BLaER1 treated with 17β-estradiol and CSF1 and Interleukin-3, amounts not matched to agents 10 nM and 100 nM (cell line): ENCODE results near the gene ACADVL.

Experiments
- H3K27ac ChIP-seq, 11 experiments: shearing (Covaris generic); formaldehyde crosslinking; 2 replicates each; pipeline ENCODE4 v1.8.1; 2022
- H3K27me3 ChIP-seq, 11 experiments: shearing (Covaris generic); formaldehyde crosslinking; 2 replicates each; pipeline ENCODE4 v1.8.1; 2022
- H3K36me3 ChIP-seq, 11 experiments: shearing (Covaris generic); formaldehyde crosslinking; 2 replicates each; pipeline ENCODE4 v1.8.1; 2022
- H3K4me1 ChIP-seq, 10 experiments: shearing (Covaris generic); formaldehyde crosslinking; 2 replicates each; pipeline ENCODE4 v1.8.1; 2022
- H3K4me2 ChIP-seq, 11 experiments: shearing (Covaris generic); formaldehyde crosslinking; 2 replicates each; pipeline ENCODE4 v1.8.1; 2022
- H3K4me3 ChIP-seq, 10 experiments: shearing (Covaris generic); formaldehyde crosslinking; 2 replicates each; pipeline ENCODE4 v1.8.1; 2022
- H3K9ac ChIP-seq, 11 experiments: shearing (Covaris generic); formaldehyde crosslinking; 2 replicates each; pipeline ENCODE4 v1.8.1; 2022
- H3K9me3 ChIP-seq, 11 experiments: shearing (Covaris generic); formaldehyde crosslinking; replicated peaks in 1 of 11; 2 replicates each; pipeline ENCODE4 v1.8.1; 2022
- H4K20me1 ChIP-seq, 11 experiments: shearing (Covaris generic); formaldehyde crosslinking; 2 replicates each; pipeline ENCODE4 v1.8.1; 2022
- Cebpa-rat ChIP-seq, 11 experiments: shearing (Covaris generic); IDR thresholded peaks; 2 replicates each; pipeline ENCODE4 v1.8.1; 2022

The ACADVL gene

GRCh38 chr17:7222972-7223292 lies 3.2 kb downstream of the ACADVL start:
- H3K9ac ChIP-seq, result peak overlapping the region in 6 of 11 experiments; percentile 18 to 95 (median 93); a peak in 7 of 22 replicates
- no peak overlapping the region for H3K4me2 ChIP-seq
- no peak overlapping the region for H3K4me3 ChIP-seq
- peaks cover 31 to 49% (median 42%) of the 10 kb centered on the region in 10 experiments for H3K4me1 ChIP-seq
- H3K27me3 ChIP-seq, result no peaks in the 10 kb centered on the region
- H4K20me1 ChIP-seq, result peaks cover 14 to 80% (median 44%) of the 10 kb centered on the region in 11 experiments; a peak in 20 of 22 replicates
- no peaks in the 10 kb centered on the region for H3K9me3 ChIP-seq
- no peak for TF ChIP-seq Cebpa-rat (IDR thresholded peaks at IDR 0.05)
- H3K27ac ChIP-seq, result no peak overlapping the region
- H3K36me3 ChIP-seq, result peaks cover 64 to 72% (median 67%) of the 10 kb centered on the region in 11 experiments

GRCh38 chr17:7223375-7223774 lies 3.6 kb downstream of the ACADVL start:
- Histone ChIP-seq H4K20me1 (peaks cover 14 to 81% (median 44%) of the 10 kb centered on the region in 11 experiments; a peak in 20 of 22 replicates), H3K9me3 (no peaks in the 10 kb centered on the region), H3K27ac (no peak overlapping the region), H3K4me2 (no peak overlapping the region), H3K4me1 (peaks cover 26 to 45% (median 40%) of the 10 kb centered on the region in 10 experiments), H3K4me3 (no peak overlapping the region), H3K27me3 (no peaks in the 10 kb centered on the region), H3K36me3 (peaks cover 68 to 76% (median 71%) of the 10 kb centered on the region in 11 experiments), H3K9ac (peak overlapping the region in 7 of 11 experiments; percentile 11 to 95 (median 36); a peak in 7 of 22 replicates)
- no peak for TF ChIP-seq Cebpa-rat (IDR thresholded peaks at IDR 0.05)

- Histone ChIP-seq H3K4me3 (no peak overlapping the region), H3K27me3 (no peaks in the 10 kb centered on the region), H3K9me3 (no peaks in the 10 kb centered on the region), H4K20me1 (peaks cover 14 to 83% (median 44%) of the 10 kb centered on the region in 11 experiments; a peak in 20 of 22 replicates), H3K36me3 (peaks cover 76 to 83% (median 79%) of the 10 kb centered on the region in 11 experiments), H3K4me2 (no peak overlapping the region), H3K4me1 (peaks cover 19 to 37% (median 34%) of the 10 kb centered on the region in 10 experiments), H3K27ac (no peak overlapping the region), H3K9ac (peak overlapping the region in 3 of 11 experiments; percentile 10 to 36 (median 11); a peak in 3 of 22 replicates)
- TF ChIP-seq Cebpa-rat (IDR thresholded peaks at IDR 0.05), result no peak
These were observed 4.4 kb downstream of the ACADVL start for GRCh38 chr17:7224110-7224509.

- H3K36me3 ChIP-seq, result peaks cover 82 to 89% (median 84%) of the 10 kb centered on the region in 11 experiments
These were observed 4.9 kb downstream of the ACADVL start for GRCh38 chr17:7224661-7225111.

GRCh38 chr17:7225711-7226331 lies 6.1 kb downstream of the ACADVL start:
- Histone ChIP-seq H3K4me2 (no peak overlapping the region), H3K9ac (peak overlapping the region in 6 of 11 experiments; percentile 20 to 50 (median 34); a peak in 6 of 22 replicates), H4K20me1 (peaks cover 18 to 93% (median 49%) of the 10 kb centered on the region in 11 experiments; a peak in 21 of 22 replicates), H3K27ac (peak overlapping the region in 1 of 11 experiments; percentile 17; a peak in 1 of 22 replicates), H3K4me3 (no peak overlapping the region), H3K36me3 (peaks cover 92 to 100% (median 96%) of the 10 kb centered on the region in 11 experiments), H3K4me1 (peaks cover 8 to 31% (median 23%) of the 10 kb centered on the region in 10 experiments; a peak in 19 of 20 replicates), H3K9me3 (no peaks in the 10 kb centered on the region), H3K27me3 (no peaks in the 10 kb centered on the region)
- no peak for TF ChIP-seq Cebpa-rat (IDR thresholded peaks at IDR 0.05)

More at GRCh38 chr17:7224661-7225111, 4.9 kb downstream of the ACADVL start:
- peak overlapping the region in 1 of 11 experiments; percentile 1; a peak in 1 of 22 replicates for H3K27ac ChIP-seq
- peaks cover 14 to 88% (median 46%) of the 10 kb centered on the region in 11 experiments; a peak in 20 of 22 replicates for H4K20me1 ChIP-seq
- H3K9ac ChIP-seq, result peak overlapping the region in 7 of 11 experiments; percentile 1 to 50 (median 26); a peak in 7 of 22 replicates
- H3K4me1 ChIP-seq, result peaks cover 14 to 32% (median 29%) of the 10 kb centered on the region in 10 experiments
- no peak overlapping the region for H3K4me3 ChIP-seq
- no peaks in the 10 kb centered on the region for H3K27me3 ChIP-seq
- no peaks in the 10 kb centered on the region for H3K9me3 ChIP-seq
- TF ChIP-seq Cebpa-rat (IDR thresholded peaks at IDR 0.05), result no peak
- H3K4me2 ChIP-seq, result no peak overlapping the region

GRCh38 chr17:7226721-7227710 lies 7.3 kb downstream of the ACADVL start:
- TF ChIP-seq Cebpa-rat (IDR thresholded peaks at IDR 0.05), result no peak

GRCh38 chr17:7228920-7229319 lies 9.2 kb downstream of the ACADVL start:
- no peak for TF ChIP-seq Cebpa-rat (IDR thresholded peaks at IDR 0.05)
- Histone ChIP-seq H3K4me2 (no peak overlapping the region), H3K36me3 (peaks cover 65 to 78% (median 71%) of the 10 kb centered on the region in 11 experiments), H3K4me3 (no peak overlapping the region), H3K27ac (no peak overlapping the region), H3K9ac (no peak overlapping the region), H4K20me1 (peaks cover 16 to 77% (median 37%) of the 10 kb centered on the region in 11 experiments; a peak in 18 of 22 replicates), H3K27me3 (no peaks in the 10 kb centered on the region), H3K9me3 (no peaks in the 10 kb centered on the region), H3K4me1 (peaks cover 21 to 38% (median 22%) of the 10 kb centered on the region in 10 experiments)

More at GRCh38 chr17:7226721-7227710, 7.3 kb downstream of the ACADVL start:
- Histone ChIP-seq H3K4me3 (no peak overlapping the region), H3K4me1 (peaks cover 5 to 27% (median 17%) of the 10 kb centered on the region in 10 experiments), H3K4me2 (no peak overlapping the region), H3K27ac (no peak overlapping the region), H3K9me3 (no peaks in the 10 kb centered on the region), H3K9ac (no peak overlapping the region), H3K27me3 (no peaks in the 10 kb centered on the region), H3K36me3 (peaks cover 84 to 97% (median 90%) of the 10 kb centered on the region in 11 experiments), H4K20me1 (peaks cover 18 to 91% (median 49%) of the 10 kb centered on the region in 11 experiments; a peak in 21 of 22 replicates)

- Histone ChIP-seq H3K4me1 (peaks cover 21 to 40% (median 22%) of the 10 kb centered on the region in 10 experiments), H3K27me3 (no peaks in the 10 kb centered on the region), H3K9ac (no peak overlapping the region), H3K27ac (no peak overlapping the region), H4K20me1 (peaks cover 12 to 73% (median 37%) of the 10 kb centered on the region in 11 experiments; a peak in 17 of 22 replicates), H3K4me2 (no peak overlapping the region), H3K4me3 (no peak overlapping the region), H3K36me3 (peaks cover 61 to 73% (median 66%) of the 10 kb centered on the region in 11 experiments), H3K9me3 (no peaks in the 10 kb centered on the region)
- no peak for TF ChIP-seq Cebpa-rat (IDR thresholded peaks at IDR 0.05)
These were observed 9.8 kb downstream of the ACADVL start for GRCh38 chr17:7229504-7229903.
